DND-41 (cell line): ENCODE measurements around the gene UPF3B.
"Not testable (repeated sequence)": the region's sequence is repeated elsewhere in the genome, so short reads cannot be mapped to it uniquely, and the experiment has no call there.

Experiments used
- ATAC-seq: fragments of 200-7000 bp; cut with Tn5 transposase; 3 replicates; pipeline ENCODE4 v1.9.1; 2021; ENCODE audit warnings: low read depth; ENCODE audit not compliant: insufficient read depth
- DNase-seq: peaks from one replicate; pipeline ENCODE4 v3.0.0-alpha.2; 2020
- H2AFZ ChIP-seq: 2 replicates; pipeline ENCODE4 v1.6.0; 2012; ENCODE audit warnings: low read depth, low read length
- H3K27ac ChIP-seq: 2 replicates; pipeline ENCODE4 v1.5.1; 2012; ENCODE audit warnings: low read length, inconsistent platforms
- H3K27me3 ChIP-seq: fragments of 200-600 bp; sonication (generic); 2 replicates; pipeline ENCODE4 v1.6.0; 2012; ENCODE audit warnings: low read length, mild to moderate bottlenecking, inconsistent platforms; ENCODE audit not compliant: insufficient read depth, poor library complexity
- H3K36me3 ChIP-seq: 2 replicates; pipeline ENCODE4 v1.5.1; 2012; ENCODE audit warnings: low read length, inconsistent platforms; ENCODE audit not compliant: insufficient read depth
- H3K4me1 ChIP-seq: 2 replicates; pipeline ENCODE4 v1.5.1; 2012; ENCODE audit warnings: mild to moderate bottlenecking, low read length; ENCODE audit not compliant: insufficient read depth
- H3K4me2 ChIP-seq: 2 replicates; pipeline ENCODE4 v1.6.0; 2012; ENCODE audit warnings: mild to moderate bottlenecking, moderate library complexity, low read length, inconsistent platforms; ENCODE audit not compliant: insufficient read depth
- H3K4me3 ChIP-seq, 2 experiments: fragments of 200-600 bp in 1 of 2; shearing (Covaris generic) in 1 of 2; 2 replicates each; pipeline ENCODE4 v1.5.1; 2012 to 2016; ENCODE audit warnings: inconsistent platforms in 2 of 2, low read length in 2 of 2, mild to moderate bottlenecking in 2 of 2, low read depth in 1 of 2, moderate library complexity in 1 of 2
- H3K79me2 ChIP-seq: 2 replicates; pipeline ENCODE4 v1.6.0; 2012; ENCODE audit warnings: low read length, inconsistent platforms; ENCODE audit not compliant: insufficient read depth
- H3K9ac ChIP-seq: 2 replicates; pipeline ENCODE4 v1.6.0; 2012; ENCODE audit warnings: low read depth, mild to moderate bottlenecking, inconsistent platforms, low read length, moderate library complexity
- H3K9me3 ChIP-seq: 2 replicates; pipeline ENCODE4 v1.5.1; 2012; ENCODE audit warnings: low read length, moderate library complexity, mild to moderate bottlenecking, inconsistent platforms; ENCODE audit not compliant: insufficient read depth, severe bottlenecking
- H4K20me1 ChIP-seq: 2 replicates; pipeline ENCODE4 v1.6.0; 2012; ENCODE audit warnings: low read length; ENCODE audit not compliant: insufficient read depth
- CTCF ChIP-seq: IDR thresholded peaks from 2 replicates; pipeline ENCODE4 v1.5.1; 2012; ENCODE audit warnings: borderline replicate concordance, low read length, moderate library complexity, mild to moderate bottlenecking; ENCODE audit not compliant: poor library complexity, severe bottlenecking; ENCODE audit errors: extremely low read depth
- EZH2 ChIP-seq: IDR thresholded peaks from 3 replicates; pipeline ENCODE4 v1.6.1; 2012; ENCODE audit warnings: borderline replicate concordance, low read depth, mild to moderate bottlenecking, moderate library complexity, low read length, inconsistent platforms; ENCODE audit not compliant: severe bottlenecking

The UPF3B gene

GRCh38 chrX:119828446-119828845, 24.3 kb downstream of the UPF3B start:
- no peaks in the 10 kb centered on the region for H3K27me3 ChIP-seq
- no peaks in the 10 kb centered on the region for H3K4me1 ChIP-seq
- peaks cover 30% of the 10 kb centered on the region for H3K36me3 ChIP-seq
- H3K9me3 ChIP-seq: no peaks in the 10 kb centered on the region
- ATAC-seq (no peak), DNase-seq (no peak)
- H3K4me2 ChIP-seq: no peak overlapping the region
- H3K9ac ChIP-seq: no peak overlapping the region
- no peak overlapping the region for H3K4me3 ChIP-seq
- no peak overlapping the region for H2AFZ ChIP-seq
- no peak overlapping the region for H3K27ac ChIP-seq
- no peaks in the 10 kb centered on the region for H3K79me2 ChIP-seq
- no peaks in the 10 kb centered on the region for H4K20me1 ChIP-seq
- no peak for TF ChIP-seq CTCF

DNA sequence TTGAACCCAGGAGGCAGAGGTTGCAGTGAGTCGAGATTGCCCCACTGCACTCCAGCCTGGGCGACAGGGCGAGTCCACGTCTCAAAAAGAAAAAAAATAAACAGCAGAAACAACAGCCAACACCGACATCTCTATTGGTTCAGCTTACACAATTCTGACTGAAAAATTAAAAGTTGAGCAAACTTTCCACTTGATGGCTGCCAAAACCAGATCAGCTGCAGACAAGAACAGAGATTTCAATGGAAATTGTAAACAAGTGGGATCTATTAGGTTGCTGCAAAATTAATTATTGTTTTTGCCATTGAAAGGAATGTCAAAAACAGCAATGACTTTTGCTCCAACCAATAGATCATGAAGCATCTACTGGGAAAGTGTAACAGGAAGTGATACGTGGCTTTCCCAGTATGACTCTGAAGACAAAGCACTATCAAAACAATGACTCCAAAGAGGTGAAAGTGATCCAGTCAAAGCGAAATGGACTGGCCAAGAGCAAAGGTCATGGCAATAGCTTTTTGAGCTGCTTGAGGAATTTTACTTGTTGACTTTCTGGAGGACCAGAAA, 26.3 kb downstream of the UPF3B start:
- H3K9ac ChIP-seq: no peak overlapping the region
- TF ChIP-seq CTCF: no peak
- TF ChIP-seq EZH2: no peak

DNA sequence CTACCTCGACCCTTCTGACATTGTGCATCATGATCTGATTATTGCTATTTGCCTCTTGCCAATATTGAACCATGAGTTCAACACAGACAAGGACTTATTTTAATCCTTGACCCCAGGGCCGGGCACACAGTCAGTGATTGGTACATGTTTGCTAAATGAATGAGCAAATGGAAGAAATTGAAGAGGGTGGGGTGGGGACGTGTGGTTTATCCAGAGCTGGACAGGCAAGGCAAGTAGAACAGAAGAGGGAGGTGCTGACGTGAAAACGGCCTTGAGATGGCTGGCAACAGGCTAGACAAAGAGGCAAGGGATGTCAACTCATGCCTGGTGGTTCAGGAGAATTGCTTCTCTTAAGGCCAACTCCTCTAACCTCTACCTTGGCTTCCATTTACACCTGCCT, 28.5 kb downstream of the UPF3B start:
- ATAC-seq: not testable (repeated sequence)

More for the DNA sequence above, 26.3 kb downstream of the UPF3B start:
- Histone ChIP-seq H3K79me2 (no peaks in the 10 kb centered on the region), H4K20me1 (no peaks in the 10 kb centered on the region), H3K27me3 (no peaks in the 10 kb centered on the region), H3K4me1 (peaks cover 9% of the 10 kb centered on the region), H3K4me2 (no peak overlapping the region), H3K27ac (no peak overlapping the region), H3K4me3 (no peak overlapping the region), H3K36me3 (peaks cover 15% of the 10 kb centered on the region), H2AFZ (no peak overlapping the region), H3K9me3 (no peaks in the 10 kb centered on the region)
- DNase-seq (no peak), ATAC-seq (no peak)

DNA sequence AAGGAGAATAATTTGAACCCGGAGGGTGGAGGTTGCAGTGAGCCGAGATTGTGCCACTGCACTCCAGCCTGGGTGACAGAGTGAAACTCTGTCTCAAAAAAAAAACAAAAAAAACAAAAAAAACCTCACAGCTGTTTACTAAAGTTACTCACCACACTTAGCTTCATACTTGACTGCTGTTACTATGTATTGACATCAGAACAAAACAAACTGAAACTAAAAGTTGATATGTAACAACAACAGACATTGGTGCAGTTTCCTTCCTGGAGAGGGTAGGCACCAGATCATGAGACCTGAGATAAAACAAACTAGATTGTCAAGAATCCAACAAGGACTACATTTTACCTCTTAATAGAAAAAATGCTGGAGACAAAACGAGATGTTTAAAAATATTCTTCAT, 31.1 kb downstream of the UPF3B start:
- H3K9ac ChIP-seq, DNase-seq, H3K4me2 ChIP-seq, H3K36me3 ChIP-seq, H4K20me1 ChIP-seq, H3K79me2 ChIP-seq, H3K9me3 ChIP-seq, H3K4me3 ChIP-seq, H3K4me1 ChIP-seq, H3K27me3 ChIP-seq: not testable (repeated sequence)
- Histone ChIP-seq H3K27ac (peak overlapping the region; percentile 40; the same call in 1 of the 2 replicates), H2AFZ (peak overlapping the region; percentile 58)
- ATAC-seq: peak; percentile 83

More for the DNA sequence above, 28.5 kb downstream of the UPF3B start:
- not testable (repeated sequence) for H3K27me3 ChIP-seq, H3K4me1 ChIP-seq, H3K4me3 ChIP-seq, H3K36me3 ChIP-seq, H3K4me2 ChIP-seq, H4K20me1 ChIP-seq, H2AFZ ChIP-seq, H3K9me3 ChIP-seq, H3K9ac ChIP-seq, H3K27ac ChIP-seq, DNase-seq, H3K79me2 ChIP-seq
